Neural cell (in vitro differentiated cells): ENCODE data around the gene STK38L. TPM values are rescaled to one million over a fixed set of nuclear protein-coding genes. Genes with fewer than 3 reads are reported as not detected.

ENCODE experiments used
- H2AFZ ChIP-seq: fragments of 200-600, 300-800 bp; sonication (generic), shearing (Covaris generic); 2 replicates; pipeline ENCODE4 v1.6.0; 2014; ENCODE audit warnings: low read depth, mild to moderate bottlenecking, antibody characterized with exemption, low read length, moderate library complexity
- H3F3A ChIP-seq: fragments of 200-600 bp; shearing (Covaris generic); 2 replicates; pipeline ENCODE4 v1.6.1; 2016; ENCODE audit warnings: mild to moderate bottlenecking, moderate library complexity, mixed read lengths, antibody characterized with exemption, low read length; ENCODE audit not compliant: insufficient read depth, poor library complexity, severe bottlenecking
- H3K27ac ChIP-seq: fragments of 200-600, 300-800 bp; sonication (generic), shearing (Covaris generic); 2 replicates; pipeline ENCODE4 v1.5.1; 2014; ENCODE audit warnings: mild to moderate bottlenecking, low read length, moderate library complexity
- H3K27me3 ChIP-seq: fragments of 300-800, 200-600 bp; sonication (generic), shearing (Covaris generic); 2 replicates; pipeline ENCODE4 v1.6.0; 2014; ENCODE audit warnings: mild to moderate bottlenecking, low read depth, low read length, moderate library complexity; ENCODE audit not compliant: insufficient read depth
- H3K36me3 ChIP-seq: fragments of 300-800, 200-600 bp; sonication (generic), shearing (Covaris generic); 2 replicates; pipeline ENCODE4 v1.5.1; 2014; ENCODE audit warnings: mild to moderate bottlenecking, antibody characterized with exemption, low read length, moderate library complexity; ENCODE audit not compliant: insufficient read depth
- H3K4me2 ChIP-seq: fragments of 300-800, 200-600 bp; sonication (generic), shearing (Covaris generic); 2 replicates; pipeline ENCODE4 v1.6.0; 2014; ENCODE audit warnings: mild to moderate bottlenecking, low read length
- H3K4me3 ChIP-seq: fragments of 300-800, 200-600 bp; sonication (generic), shearing (Covaris generic); 2 replicates; pipeline ENCODE4 v1.5.1; 2014; ENCODE audit warnings: mild to moderate bottlenecking, low read length, moderate library complexity
- H3K79me2 ChIP-seq: fragments of 200-600 bp; shearing (Covaris generic); replicated peaks from 2 replicates; pipeline ENCODE4 v1.6.0; 2014; ENCODE audit warnings: mild to moderate bottlenecking, low read length, moderate library complexity; ENCODE audit not compliant: insufficient read depth
- H3K9ac ChIP-seq: fragments of 300-800, 200-600 bp; sonication (generic), shearing (Covaris generic); 2 replicates; pipeline ENCODE4 v1.6.1; 2016; ENCODE audit warnings: mild to moderate bottlenecking, low read length, mixed read lengths
- H3K9me2 ChIP-seq: fragments of 200-600 bp; shearing (Covaris generic); 2 replicates; pipeline ENCODE4 v1.6.1; 2016; ENCODE audit warnings: mild to moderate bottlenecking, low read length, mixed read lengths; ENCODE audit not compliant: insufficient read depth
- H3K9me3 ChIP-seq: fragments of 200-600, 300-800 bp; sonication (generic), shearing (Covaris generic); 2 replicates; pipeline ENCODE4 v1.6.1; 2016; ENCODE audit warnings: mild to moderate bottlenecking, mixed run types, low read length, moderate library complexity, mixed read lengths
- H4K20me1 ChIP-seq: fragments of 200-600 bp; shearing (Covaris generic); 2 replicates; pipeline ENCODE4 v1.6.1; 2016; ENCODE audit warnings: mild to moderate bottlenecking, mixed run types; ENCODE audit not compliant: insufficient read depth
- EP300 ChIP-seq: fragments of 450-650 bp; conservative IDR thresholded peaks from 2 replicates; pipeline ENCODE4 v1.6.1; 2014; ENCODE audit warnings: antibody characterized with exemption, mild to moderate bottlenecking, moderate library complexity; ENCODE audit not compliant: poor library complexity, severe bottlenecking
- EZH2 ChIP-seq: fragments of 200-600, 300-800 bp; shearing (Covaris generic), sonication (generic); IDR thresholded peaks from 2 replicates; pipeline ENCODE4 v1.6.1; 2014; ENCODE audit warnings: antibody characterized with exemption, low read length, borderline replicate concordance, mild to moderate bottlenecking; ENCODE audit not compliant: insufficient read depth, poor library complexity, severe bottlenecking
- MXI1 ChIP-seq: fragments of 450-650 bp; conservative IDR thresholded peaks from 2 replicates; pipeline ENCODE4 v1.6.1; 2014; ENCODE audit warnings: antibody characterized with exemption, mild to moderate bottlenecking; ENCODE audit not compliant: poor library complexity, severe bottlenecking
- POLR2AphosphoS5 ChIP-seq: IDR thresholded peaks from 2 replicates; pipeline ENCODE4 v1.6.1; 2012
- RAD21 ChIP-seq: fragments of 450-650 bp; conservative IDR thresholded peaks from 2 replicates; pipeline ENCODE4 v1.6.1; 2014; ENCODE audit warnings: antibody characterized with exemption, mild to moderate bottlenecking, moderate library complexity
- SMC3 ChIP-seq: fragments of 450-650 bp; conservative IDR thresholded peaks from 2 replicates; pipeline ENCODE4 v1.6.1; 2014; ENCODE audit warnings: antibody characterized with exemption, mild to moderate bottlenecking, moderate library complexity; ENCODE audit not compliant: poor library complexity
- TAF1 ChIP-seq: IDR thresholded peaks from 2 replicates; pipeline ENCODE4 v1.6.1; 2012; ENCODE audit warnings: low read depth
- polyA plus RNA-seq: library from polyadenylated mRNA; depleted of rRNA; stranded (reverse); fragments of >200 nt; gene quantifications from 2 replicates; pipeline ENCODE4 v1.2.3, GENCODE V29; 2014
- TF ChIP-seq, protein P1 (sequence below): fragments of 450-650 bp; IDR thresholded peaks from 2 replicates; pipeline ENCODE4 v1.5.1; 2014; ENCODE audit warnings: antibody characterized with exemption, mild to moderate bottlenecking, moderate library complexity; ENCODE audit not compliant: poor library complexity, severe bottlenecking
- TF ChIP-seq, protein P2 (sequence below): IDR thresholded peaks from 2 replicates; pipeline ENCODE4 v1.6.1; 2012; ENCODE audit warnings: borderline replicate concordance

STK38L gene
- polyA plus RNA-seq, 1 donor from 2014 or later = 31.5 TPM

DNA sequence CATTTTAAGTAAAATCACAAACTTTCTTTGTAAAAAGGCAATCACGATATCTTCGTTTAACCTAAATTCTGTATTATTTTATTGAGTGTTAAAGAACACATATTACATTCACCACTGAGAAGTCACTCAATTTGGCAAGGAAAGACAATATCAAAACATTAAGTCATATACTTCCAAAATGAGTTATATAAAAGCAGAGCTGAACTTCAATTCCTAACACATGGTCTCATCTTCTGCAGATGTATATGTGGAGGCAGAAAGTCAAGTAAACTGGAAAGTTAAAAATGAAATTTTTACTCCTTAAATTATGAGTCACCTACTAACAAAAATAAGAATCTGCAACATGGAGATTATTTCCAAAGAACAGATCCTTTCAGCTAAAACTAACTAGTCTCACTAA lies 117.3 kb downstream of the STK38L start:
- Histone ChIP-seq H3K27me3 (no peaks in the 10 kb centered on the region), H3K4me2 (no peak overlapping the region), H3K79me2 (no peaks in the 10 kb centered on the region), H3K4me3 (no peak overlapping the region), H3F3A (no peaks in the 10 kb centered on the region), H3K9ac (no peak overlapping the region), H4K20me1 (no peaks in the 10 kb centered on the region), H3K9me3 (no peaks in the 10 kb centered on the region), H3K27ac (no peak overlapping the region), H2AFZ (no peak overlapping the region), H3K36me3 (no peaks in the 10 kb centered on the region), H3K9me2 (no peaks in the 10 kb centered on the region)
- no peak for TF ChIP-seq RAD21
- no peak for TF ChIP-seq EZH2
- TF ChIP-seq MXI1 = no peak
- TF ChIP-seq, protein P1, sequence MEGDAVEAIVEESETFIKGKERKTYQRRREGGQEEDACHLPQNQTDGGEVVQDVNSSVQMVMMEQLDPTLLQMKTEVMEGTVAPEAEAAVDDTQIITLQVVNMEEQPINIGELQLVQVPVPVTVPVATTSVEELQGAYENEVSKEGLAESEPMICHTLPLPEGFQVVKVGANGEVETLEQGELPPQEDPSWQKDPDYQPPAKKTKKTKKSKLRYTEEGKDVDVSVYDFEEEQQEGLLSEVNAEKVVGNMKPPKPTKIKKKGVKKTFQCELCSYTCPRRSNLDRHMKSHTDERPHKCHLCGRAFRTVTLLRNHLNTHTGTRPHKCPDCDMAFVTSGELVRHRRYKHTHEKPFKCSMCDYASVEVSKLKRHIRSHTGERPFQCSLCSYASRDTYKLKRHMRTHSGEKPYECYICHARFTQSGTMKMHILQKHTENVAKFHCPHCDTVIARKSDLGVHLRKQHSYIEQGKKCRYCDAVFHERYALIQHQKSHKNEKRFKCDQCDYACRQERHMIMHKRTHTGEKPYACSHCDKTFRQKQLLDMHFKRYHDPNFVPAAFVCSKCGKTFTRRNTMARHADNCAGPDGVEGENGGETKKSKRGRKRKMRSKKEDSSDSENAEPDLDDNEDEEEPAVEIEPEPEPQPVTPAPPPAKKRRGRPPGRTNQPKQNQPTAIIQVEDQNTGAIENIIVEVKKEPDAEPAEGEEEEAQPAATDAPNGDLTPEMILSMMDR = no peak

DNA sequence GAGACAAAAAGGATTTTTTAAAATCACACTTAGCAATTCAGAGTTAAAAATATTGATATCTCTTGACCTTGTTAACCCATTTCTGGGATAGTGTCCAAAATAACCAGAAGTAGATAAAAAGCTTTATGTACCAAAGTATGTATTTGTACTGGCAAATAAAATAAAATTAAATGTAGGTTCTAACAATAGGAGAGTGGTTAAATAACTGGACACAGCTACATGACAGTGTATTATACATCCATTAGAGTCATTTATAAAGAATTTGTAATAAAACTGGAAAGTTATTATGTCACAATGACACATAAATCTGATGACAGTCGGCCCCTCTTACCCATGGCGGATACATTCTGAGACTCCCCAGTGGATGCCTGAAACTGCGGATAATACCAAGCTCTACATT lies 122.5 kb downstream of the STK38L start:
- H3K27me3 ChIP-seq = no peaks in the 10 kb centered on the region
- no peak overlapping the region for H3K4me3 ChIP-seq
- H3F3A ChIP-seq = no peaks in the 10 kb centered on the region
- H3K79me2 ChIP-seq = no peaks in the 10 kb centered on the region
- no peak overlapping the region for H2AFZ ChIP-seq
- TF ChIP-seq, protein P1 = no peak
- TF ChIP-seq, protein P2, sequence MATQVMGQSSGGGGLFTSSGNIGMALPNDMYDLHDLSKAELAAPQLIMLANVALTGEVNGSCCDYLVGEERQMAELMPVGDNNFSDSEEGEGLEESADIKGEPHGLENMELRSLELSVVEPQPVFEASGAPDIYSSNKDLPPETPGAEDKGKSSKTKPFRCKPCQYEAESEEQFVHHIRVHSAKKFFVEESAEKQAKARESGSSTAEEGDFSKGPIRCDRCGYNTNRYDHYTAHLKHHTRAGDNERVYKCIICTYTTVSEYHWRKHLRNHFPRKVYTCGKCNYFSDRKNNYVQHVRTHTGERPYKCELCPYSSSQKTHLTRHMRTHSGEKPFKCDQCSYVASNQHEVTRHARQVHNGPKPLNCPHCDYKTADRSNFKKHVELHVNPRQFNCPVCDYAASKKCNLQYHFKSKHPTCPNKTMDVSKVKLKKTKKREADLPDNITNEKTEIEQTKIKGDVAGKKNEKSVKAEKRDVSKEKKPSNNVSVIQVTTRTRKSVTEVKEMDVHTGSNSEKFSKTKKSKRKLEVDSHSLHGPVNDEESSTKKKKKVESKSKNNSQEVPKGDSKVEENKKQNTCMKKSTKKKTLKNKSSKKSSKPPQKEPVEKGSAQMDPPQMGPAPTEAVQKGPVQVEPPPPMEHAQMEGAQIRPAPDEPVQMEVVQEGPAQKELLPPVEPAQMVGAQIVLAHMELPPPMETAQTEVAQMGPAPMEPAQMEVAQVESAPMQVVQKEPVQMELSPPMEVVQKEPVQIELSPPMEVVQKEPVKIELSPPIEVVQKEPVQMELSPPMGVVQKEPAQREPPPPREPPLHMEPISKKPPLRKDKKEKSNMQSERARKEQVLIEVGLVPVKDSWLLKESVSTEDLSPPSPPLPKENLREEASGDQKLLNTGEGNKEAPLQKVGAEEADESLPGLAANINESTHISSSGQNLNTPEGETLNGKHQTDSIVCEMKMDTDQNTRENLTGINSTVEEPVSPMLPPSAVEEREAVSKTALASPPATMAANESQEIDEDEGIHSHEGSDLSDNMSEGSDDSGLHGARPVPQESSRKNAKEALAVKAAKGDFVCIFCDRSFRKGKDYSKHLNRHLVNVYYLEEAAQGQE = no peak
- TF ChIP-seq EP300 (no peak), RAD21 (no peak), MXI1 (no peak), TAF1 (no peak), SMC3 (no peak), POLR2AphosphoS5 (no peak), EZH2 (no peak)
- no peaks in the 10 kb centered on the region for H3K9me3 ChIP-seq
- H3K36me3 ChIP-seq = no peaks in the 10 kb centered on the region
- H3K27ac ChIP-seq = no peak overlapping the region
- no peaks in the 10 kb centered on the region for H4K20me1 ChIP-seq
- H3K4me2 ChIP-seq = no peak overlapping the region
- H3K9me2 ChIP-seq = no peaks in the 10 kb centered on the region
- H3K9ac ChIP-seq = no peak overlapping the region
